Measurements from ENCODE around the gene FBXO10. TPM values are rescaled to one million over a fixed set of nuclear protein-coding genes. Genes with fewer than 3 reads are reported as not detected.
"Not testable (repeated sequence)": the region's sequence is repeated elsewhere in the genome, so short reads cannot be mapped to it uniquely, and the experiment has no call there.

FBXO10 gene
- total RNA-seq, 2 experiments from 2014 or later: 9.4 to 13.2 TPM

GRCh38 chr9:37480759-37481158, 95.4 kb downstream of the FBXO10 start:
- BruUV-seq (replicated peaks): no TSS peak
- peak; percentile 48 for DNase-seq (ENCODE audit: low spot score)
- CTCF ChIA-PET (ENCODE audit: unreplicated experiment): interaction anchor here (0.9 to 1.6 kb wide), 3 partner anchors 10 to 249 kb away, joined by 3 to 7 read pairs (median 3); no protein-coding TSS in a partner anchor
- TF ChIP-seq EZH2phosphoT487 (IDR thresholded peaks at IDR 0.05; ENCODE audit: borderline replicate concordance, low read depth, low read length): no peak
- peak; percentile 66 for TF ChIP-seq CTCF (conservative IDR thresholded peaks at IDR 0.05; ENCODE audit: low read length)
- POLR2A ChIA-PET: interaction anchor here (0.6 to 2.3 kb wide), 6 partner anchors 11 to 132 kb away, joined by 3 to 10 read pairs (median 4); no protein-coding TSS in a partner anchor
- H3K4me1 ChIP-seq (ENCODE audit: insufficient read depth, low read length, poor library complexity, severe bottlenecking): peaks cover 29% of the 10 kb centered on the region
- no peak overlapping the region for H2AFZ ChIP-seq (ENCODE audit: low read length)
- intact Hi-C loops (cut with micrococcal nuclease; ENCODE audit: unreplicated experiment): loop anchor here (5.0 kb wide), 2 partner anchors 267 to 422 kb away; partner anchors contain the start of gene SLC25A51
- no peaks in the 10 kb centered on the region for H4K20me1 ChIP-seq (ENCODE audit: insufficient read depth, low read length)
- H3K9me2 ChIP-seq (ENCODE audit: insufficient read depth, low read length): no peaks in the 10 kb centered on the region
- no peak overlapping the region for H3K27ac ChIP-seq (ENCODE audit: low read depth, low read length, poor library complexity, severe bottlenecking)
- no peak overlapping the region for H3K4me3 ChIP-seq (ENCODE audit: low read depth, low read length, poor library complexity, severe bottlenecking)
- peaks cover under 1% of the 10 kb centered on the region; the same call in 1 of the 2 replicates for H3K79me2 ChIP-seq (ENCODE audit: insufficient read depth, low read depth, low read length)
- H3K9me3 ChIP-seq (ENCODE audit: low read length): no peaks in the 10 kb centered on the region
- no peaks in the 10 kb centered on the region for H3K36me3 ChIP-seq (ENCODE audit: insufficient read depth, low read length)
- no peak overlapping the region for H3K4me2 ChIP-seq (ENCODE audit: low read length)

GRCh38 chr9:37477987-37478619, 98.1 kb downstream of the FBXO10 start:
- H3K4me2 ChIP-seq (ENCODE audit: low read length): peak overlapping the region; percentile 28; the same call in 1 of the 2 replicates
- DNase-seq (ENCODE audit: low spot score): peak; percentile 28
- BruUV-seq (replicated peaks); CTCF ChIA-PET (ENCODE audit: unreplicated experiment); H3K4me3 ChIP-seq (ENCODE audit: low read depth, low read length, poor library complexity, severe bottlenecking); H4K20me1 ChIP-seq (ENCODE audit: insufficient read depth, low read length); H3K27ac ChIP-seq (ENCODE audit: low read depth, low read length, poor library complexity, severe bottlenecking); H3K9me3 ChIP-seq (ENCODE audit: low read length); H3K9me2 ChIP-seq (ENCODE audit: insufficient read depth, low read length); H3K36me3 ChIP-seq (ENCODE audit: insufficient read depth, low read length); H3K79me2 ChIP-seq (ENCODE audit: insufficient read depth, low read depth, low read length); intact Hi-C loops (cut with micrococcal nuclease; ENCODE audit: unreplicated experiment): not testable (repeated sequence)
- peaks cover 19% of the 10 kb centered on the region for H3K4me1 ChIP-seq (ENCODE audit: insufficient read depth, low read length, poor library complexity, severe bottlenecking)
- H2AFZ ChIP-seq (ENCODE audit: low read length): 0 out of 2 replicates have a peak overlapping the region, but pooled peaks have one; percentile 41
- POLR2A ChIA-PET: interaction anchor here (0.6 to 0.8 kb wide), 2 partner anchors 12 to 1008 kb away, joined by 3 read pairs; no protein-coding TSS in a partner anchor

GRCh38 chr9:37477443-37477842, 98.7 kb downstream of the FBXO10 start:
- CTCF ChIA-PET (ENCODE audit: unreplicated experiment); H3K36me3 ChIP-seq (ENCODE audit: insufficient read depth, low read length); H3K27ac ChIP-seq (ENCODE audit: low read depth, low read length, poor library complexity, severe bottlenecking); H2AFZ ChIP-seq (ENCODE audit: low read length); intact Hi-C loops (cut with micrococcal nuclease; ENCODE audit: unreplicated experiment); H3K79me2 ChIP-seq (ENCODE audit: insufficient read depth, low read depth, low read length); BruUV-seq (replicated peaks); DNase-seq (ENCODE audit: low spot score); H3K4me3 ChIP-seq (ENCODE audit: low read depth, low read length, poor library complexity, severe bottlenecking); H3K9me2 ChIP-seq (ENCODE audit: insufficient read depth, low read length); H3K9me3 ChIP-seq (ENCODE audit: low read length); H4K20me1 ChIP-seq (ENCODE audit: insufficient read depth, low read length): not testable (repeated sequence)
- POLR2A ChIA-PET: interaction anchor here (0.6 kb wide), 1 partner anchor 1007 kb away, joined by 3 read pairs; no protein-coding TSS in a partner anchor
- 0 out of 2 replicates have a peak overlapping the region, but pooled peaks have one; percentile 28 for H3K4me2 ChIP-seq (ENCODE audit: low read length)
- H3K4me1 ChIP-seq (ENCODE audit: insufficient read depth, low read length, poor library complexity, severe bottlenecking): peaks cover 20% of the 10 kb centered on the region
